Lower leg skin (tissue), 3 donors: ENCODE results near the gene SAMD10.

ENCODE experiments used
- POLR2A ChIP-seq, 2 donors: fragments of 450-650 bp; IDR thresholded peaks; one replicate each; pipeline ENCODE4 v1.6.1; 2016 to 2017; ENCODE audit warnings: antibody characterized with exemption in 2 of 2, mild to moderate bottlenecking in 1 of 2, moderate library complexity in 1 of 2
- TF ChIP-seq, protein P1 (sequence below), 3 donors: fragments of 450-650 bp; IDR thresholded peaks; one replicate each; pipeline ENCODE4 v1.5.1; 2016; ENCODE audit warnings: antibody characterized with exemption in 3 of 3, mild to moderate bottlenecking in 3 of 3, moderate library complexity in 2 of 3

DNA sequence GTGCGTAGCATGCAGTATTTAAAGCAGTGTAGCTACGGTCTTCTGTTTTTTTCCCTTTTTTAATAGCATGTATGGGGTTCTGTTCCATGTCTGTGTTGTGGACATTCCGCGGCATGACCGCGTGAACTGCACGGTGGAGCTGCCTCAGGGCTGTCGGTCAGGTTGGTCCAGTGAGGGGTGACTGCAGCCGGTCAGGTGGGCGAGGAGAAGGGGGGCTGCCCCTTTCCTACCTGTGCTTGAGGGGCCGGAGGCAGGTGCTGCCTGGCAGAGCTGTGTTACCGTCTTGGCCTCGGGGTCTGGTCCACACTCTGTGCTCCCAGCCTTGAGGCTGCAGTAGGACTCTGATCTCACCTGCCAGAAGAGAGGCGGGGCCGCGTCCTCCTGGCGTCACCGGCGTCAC is 47.7 kb downstream of the SAMD10 start:
- TF ChIP-seq, protein P1, sequence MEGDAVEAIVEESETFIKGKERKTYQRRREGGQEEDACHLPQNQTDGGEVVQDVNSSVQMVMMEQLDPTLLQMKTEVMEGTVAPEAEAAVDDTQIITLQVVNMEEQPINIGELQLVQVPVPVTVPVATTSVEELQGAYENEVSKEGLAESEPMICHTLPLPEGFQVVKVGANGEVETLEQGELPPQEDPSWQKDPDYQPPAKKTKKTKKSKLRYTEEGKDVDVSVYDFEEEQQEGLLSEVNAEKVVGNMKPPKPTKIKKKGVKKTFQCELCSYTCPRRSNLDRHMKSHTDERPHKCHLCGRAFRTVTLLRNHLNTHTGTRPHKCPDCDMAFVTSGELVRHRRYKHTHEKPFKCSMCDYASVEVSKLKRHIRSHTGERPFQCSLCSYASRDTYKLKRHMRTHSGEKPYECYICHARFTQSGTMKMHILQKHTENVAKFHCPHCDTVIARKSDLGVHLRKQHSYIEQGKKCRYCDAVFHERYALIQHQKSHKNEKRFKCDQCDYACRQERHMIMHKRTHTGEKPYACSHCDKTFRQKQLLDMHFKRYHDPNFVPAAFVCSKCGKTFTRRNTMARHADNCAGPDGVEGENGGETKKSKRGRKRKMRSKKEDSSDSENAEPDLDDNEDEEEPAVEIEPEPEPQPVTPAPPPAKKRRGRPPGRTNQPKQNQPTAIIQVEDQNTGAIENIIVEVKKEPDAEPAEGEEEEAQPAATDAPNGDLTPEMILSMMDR (IDR thresholded peaks at IDR 0.05) = no peak
- TF ChIP-seq POLR2A (IDR thresholded peaks at IDR 0.05) = no peak
